GM21367 (cell line): Measurements from ENCODE around the gene IBA57.

Experiments used
- ATAC-seq: cut with Tn5 transposase; IDR thresholded peaks from one replicate; pipeline ENCODE4 v1.9.1; 2021; ENCODE audit not compliant: unreplicated experiment

The IBA57 gene

GRCh38 chr1:228155596-228156514, 9.7 kb upstream of the IBA57 start:
- no peak for ATAC-seq

- no peak for ATAC-seq
These were observed 9.1 kb upstream of the IBA57 start for GRCh38 chr1:228156515-228156881.

GRCh38 chr1:228156941-228157728, 8.5 kb upstream of the IBA57 start:
- ATAC-seq, result no peak

GRCh38 chr1:228157729-228158126, 7.9 kb upstream of the IBA57 start:
- ATAC-seq, result no peak

DNA sequence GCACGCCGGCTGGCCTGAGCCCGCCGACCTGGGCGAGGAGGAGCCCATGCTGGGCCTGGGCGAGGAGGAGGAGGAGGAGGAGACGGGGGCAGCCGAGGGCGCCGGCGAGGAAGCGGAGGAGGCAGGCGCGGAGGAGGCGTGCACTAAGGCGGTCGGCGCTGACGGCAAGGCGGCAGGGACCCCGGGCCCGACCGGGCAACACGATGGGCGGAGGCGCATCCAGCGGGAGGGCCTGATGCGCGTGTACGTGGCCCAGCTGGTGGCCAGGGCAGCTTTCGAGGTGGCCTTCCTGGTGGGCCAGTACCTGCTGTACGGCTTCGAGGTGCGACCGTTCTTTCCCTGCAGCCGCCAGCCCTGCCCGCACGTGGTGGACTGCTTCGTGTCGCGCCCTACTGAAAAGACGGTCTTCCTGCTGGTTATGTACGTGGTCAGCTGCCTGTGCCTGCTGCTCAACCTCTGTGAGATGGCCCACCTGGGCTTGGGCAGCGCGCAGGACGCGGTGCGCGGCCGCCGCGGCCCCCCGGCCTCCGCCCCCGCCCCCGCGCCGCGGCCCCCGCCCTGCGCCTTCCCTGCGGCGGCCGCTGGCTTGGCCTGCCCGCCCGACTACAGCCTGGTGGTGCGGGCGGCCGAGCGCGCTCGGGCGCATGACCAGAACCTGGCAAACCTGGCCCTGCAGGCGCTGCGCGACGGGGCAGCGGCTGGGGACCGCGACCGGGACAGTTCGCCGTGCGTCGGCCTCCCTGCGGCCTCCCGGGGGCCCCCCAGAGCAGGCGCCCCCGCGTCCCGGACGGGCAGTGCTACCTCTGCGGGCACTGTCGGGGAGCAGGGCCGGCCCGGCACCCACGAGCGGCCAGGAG, 7.2 kb upstream of the IBA57 start:
- ATAC-seq, result no peak

- no peak for ATAC-seq
These were observed 6.5 kb upstream of the IBA57 start for GRCh38 chr1:228159008-228159665.

- no peak for ATAC-seq
These were observed 5.3 kb upstream of the IBA57 start for GRCh38 chr1:228160201-228160761.

GRCh38 chr1:228161362-228161761, 4.2 kb upstream of the IBA57 start:
- ATAC-seq, result no peak

DNA sequence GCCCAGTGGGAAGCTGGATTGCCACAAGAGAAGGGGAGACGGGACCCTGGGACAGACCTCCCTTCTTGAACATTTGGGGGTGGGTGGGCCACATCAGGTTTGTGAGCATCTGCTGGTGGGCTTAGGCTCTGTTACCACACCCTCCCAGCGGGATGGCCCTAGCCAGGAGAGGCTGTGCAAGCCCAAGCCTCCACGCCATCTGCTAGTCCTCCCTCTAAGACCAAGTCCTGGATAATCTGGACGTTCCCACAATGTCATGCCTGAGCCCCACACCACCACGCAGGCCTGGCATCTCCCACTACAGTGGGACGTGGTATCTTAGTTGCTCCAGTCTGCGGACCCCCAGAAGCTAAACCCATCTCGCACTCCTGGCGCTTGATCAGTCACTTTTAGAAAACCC, 3.7 kb upstream of the IBA57 start:
- ATAC-seq, result no peak

DNA sequence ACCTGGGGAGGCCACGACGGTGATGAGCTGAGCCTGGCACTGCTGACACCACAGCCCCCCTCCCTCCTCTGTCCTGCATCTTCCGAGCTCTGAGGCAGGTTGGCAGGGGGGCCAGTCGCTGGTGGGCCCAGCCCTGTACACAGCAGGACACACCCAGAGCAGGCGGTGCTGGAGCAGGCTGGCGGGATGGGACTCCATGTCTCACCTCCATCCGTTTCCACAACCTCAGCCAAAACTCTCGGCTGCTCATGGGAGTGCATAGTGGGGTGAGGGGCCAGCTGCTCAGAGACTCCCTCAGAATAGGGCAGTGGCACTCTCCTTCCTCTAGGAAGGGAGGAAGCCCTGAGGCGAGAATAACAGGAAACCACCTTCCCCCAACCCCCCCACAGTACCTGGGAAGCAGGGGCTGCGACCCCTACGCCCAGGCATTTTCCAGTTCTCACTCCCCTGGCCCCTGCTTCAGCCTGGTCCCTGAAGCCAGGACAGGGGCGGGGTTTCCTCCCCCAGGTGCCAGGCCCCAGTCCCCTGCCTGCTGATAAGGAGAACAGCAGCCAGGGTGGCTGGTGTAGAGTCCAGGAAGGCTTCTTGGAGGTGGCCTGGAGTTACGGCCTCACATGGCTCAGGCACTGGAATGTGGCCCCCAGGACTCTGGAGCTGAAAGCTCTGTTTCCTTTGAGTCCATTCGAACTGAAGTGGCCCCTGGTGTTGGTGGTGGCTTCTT, 3.2 kb upstream of the IBA57 start:
- ATAC-seq, result no peak

DNA sequence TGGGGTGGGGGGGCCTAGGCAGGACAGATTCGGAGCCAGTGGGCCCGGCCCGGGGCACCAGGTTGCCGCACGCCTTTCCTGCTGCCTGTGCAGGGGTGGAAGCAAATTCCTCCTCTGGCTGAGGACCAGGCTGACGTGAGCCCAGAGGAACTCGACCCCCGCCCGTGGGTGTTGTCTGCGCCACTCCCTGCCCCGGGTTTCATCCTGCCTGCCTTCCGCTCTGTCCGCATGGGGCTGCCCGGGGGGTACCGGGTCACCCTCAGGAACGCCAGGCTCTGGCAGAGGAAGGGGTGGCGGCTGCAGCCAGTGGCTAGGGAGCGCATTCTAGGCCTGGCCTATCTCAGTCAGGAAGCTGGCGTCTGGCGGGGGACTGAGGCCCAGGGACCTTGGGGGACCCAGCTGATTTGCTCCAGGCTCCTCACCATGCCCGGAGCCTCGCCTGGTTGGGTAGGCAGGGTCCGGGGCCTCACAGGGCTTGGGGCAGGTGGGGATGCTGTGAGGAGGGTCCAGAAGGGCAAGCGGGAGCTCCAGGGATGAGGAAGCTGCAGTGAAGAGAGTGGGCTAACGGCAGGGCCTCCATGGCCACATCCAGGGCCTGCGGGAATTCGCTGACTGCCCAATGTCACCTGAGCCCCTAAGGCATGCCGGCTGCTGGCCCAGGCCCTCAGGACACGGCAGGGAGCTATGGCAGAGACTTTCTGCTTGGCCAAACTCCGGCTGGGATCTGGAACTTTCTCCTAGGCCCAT, 2.4 kb upstream of the IBA57 start:
- no peak for ATAC-seq

DNA sequence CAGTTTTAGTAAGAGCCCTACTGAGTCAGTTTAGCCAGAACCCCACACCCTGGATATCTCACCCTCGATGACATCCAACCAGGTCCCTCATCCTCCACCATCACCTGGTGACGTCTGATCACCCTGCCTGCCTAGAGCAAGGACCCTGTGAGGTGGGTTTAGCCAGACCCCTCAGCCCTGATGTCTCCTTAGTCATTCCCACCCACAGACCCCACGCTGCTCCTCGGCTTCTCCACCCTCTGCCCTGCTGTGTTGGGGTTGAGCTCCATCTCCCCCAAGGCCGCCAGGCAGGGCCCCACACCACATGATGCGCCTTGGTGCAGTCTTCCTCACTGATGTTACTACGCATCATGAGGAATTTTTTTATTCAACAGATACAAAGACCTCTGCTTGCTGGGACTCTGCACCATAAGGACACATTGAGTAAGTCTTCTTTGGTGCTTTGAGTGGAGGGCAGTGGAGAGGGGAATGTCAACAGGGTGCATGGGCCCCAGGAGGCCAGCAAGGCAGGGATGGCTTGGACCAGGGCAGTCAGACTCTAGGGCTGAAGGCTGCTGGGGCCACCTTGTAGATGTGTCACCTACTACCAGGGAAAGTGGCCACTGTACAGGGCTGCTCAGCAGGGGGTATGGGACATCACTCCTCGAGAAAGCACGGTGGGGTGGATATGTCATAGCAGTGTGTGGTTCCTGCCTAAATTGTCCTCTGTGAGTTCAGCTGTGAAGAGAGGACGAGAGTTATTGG, 1.7 kb upstream of the IBA57 start:
- ATAC-seq, result no peak

- ATAC-seq, result no peak
These were observed 838 bp upstream of the IBA57 start for GRCh38 chr1:228164561-228165371.

- ATAC-seq, result peak; percentile 20
These were observed 749 bp downstream of the IBA57 start for GRCh38 chr1:228166170-228166936.

GRCh38 chr1:228168563-228169270, 3.1 kb downstream of the IBA57 start:
- no peak for ATAC-seq

DNA sequence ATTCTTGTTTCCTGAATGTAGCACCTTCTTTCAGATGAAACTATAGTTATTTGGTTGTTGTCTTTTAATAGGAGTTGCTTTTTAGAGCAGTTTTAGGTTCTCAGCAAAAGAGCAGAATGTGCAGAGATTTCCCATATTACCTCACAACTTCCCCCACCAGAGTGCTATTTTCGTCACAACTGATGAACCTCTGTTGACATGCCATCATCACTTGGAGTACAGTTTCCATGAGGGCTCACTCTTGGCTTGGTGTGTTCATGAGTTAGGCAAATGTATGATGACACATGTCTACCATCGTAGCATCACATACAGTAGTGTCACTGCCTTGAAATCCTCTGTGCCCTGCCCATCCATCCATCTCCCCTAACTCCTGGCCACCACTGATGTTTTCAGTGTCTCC, 3.7 kb downstream of the IBA57 start:
- no peak for ATAC-seq
